Epithelial cell of esophagus (primary cell): ENCODE data around the gene PTPRE.

Experiments used
- DNase-seq: peaks from one replicate; pipeline ENCODE4 v3.0.0; 2010; ENCODE audit warnings: low read depth
- H3K4me3 ChIP-seq: 2 replicates; pipeline ENCODE4 v1.5.1; 2011; ENCODE audit warnings: mild to moderate bottlenecking, low read length, control low read depth
- CTCF ChIP-seq: IDR thresholded peaks from 2 replicates; pipeline ENCODE4 v1.5.1; 2011; ENCODE audit warnings: low read depth, mild to moderate bottlenecking, low read length, control low read depth, inconsistent platforms; ENCODE audit not compliant: insufficient read depth; ENCODE audit errors: missing control alignments

The PTPRE gene, protein sequence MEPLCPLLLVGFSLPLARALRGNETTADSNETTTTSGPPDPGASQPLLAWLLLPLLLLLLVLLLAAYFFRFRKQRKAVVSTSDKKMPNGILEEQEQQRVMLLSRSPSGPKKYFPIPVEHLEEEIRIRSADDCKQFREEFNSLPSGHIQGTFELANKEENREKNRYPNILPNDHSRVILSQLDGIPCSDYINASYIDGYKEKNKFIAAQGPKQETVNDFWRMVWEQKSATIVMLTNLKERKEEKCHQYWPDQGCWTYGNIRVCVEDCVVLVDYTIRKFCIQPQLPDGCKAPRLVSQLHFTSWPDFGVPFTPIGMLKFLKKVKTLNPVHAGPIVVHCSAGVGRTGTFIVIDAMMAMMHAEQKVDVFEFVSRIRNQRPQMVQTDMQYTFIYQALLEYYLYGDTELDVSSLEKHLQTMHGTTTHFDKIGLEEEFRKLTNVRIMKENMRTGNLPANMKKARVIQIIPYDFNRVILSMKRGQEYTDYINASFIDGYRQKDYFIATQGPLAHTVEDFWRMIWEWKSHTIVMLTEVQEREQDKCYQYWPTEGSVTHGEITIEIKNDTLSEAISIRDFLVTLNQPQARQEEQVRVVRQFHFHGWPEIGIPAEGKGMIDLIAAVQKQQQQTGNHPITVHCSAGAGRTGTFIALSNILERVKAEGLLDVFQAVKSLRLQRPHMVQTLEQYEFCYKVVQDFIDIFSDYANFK

GRCh38 chr10:127906548-127907377 lies at the start of gene PTPRE:
Gene PTPRE, plus strand, starts transcription at chr10:127907103. Its CDS starts 133,779 bp downstream, at chr10:128040882.
- DNase-seq, result peak; percentile 70
- TF ChIP-seq CTCF, result peak; percentile 29
- peak within 1 kb of the TSS; percentile 22 for H3K4me3 ChIP-seq

- no peak overlapping the region for H3K4me3 ChIP-seq
- TF ChIP-seq CTCF, result no peak
- DNase-seq, result no peak
Observed at GRCh38 chr10:127860592-127860991, 46.3 kb upstream of the PTPRE start.

- TF ChIP-seq CTCF, result no peak
- DNase-seq, result no peak
- no peak overlapping the region for H3K4me3 ChIP-seq
Observed at GRCh38 chr10:127863231-127863825, 43.6 kb upstream of the PTPRE start.

DNA sequence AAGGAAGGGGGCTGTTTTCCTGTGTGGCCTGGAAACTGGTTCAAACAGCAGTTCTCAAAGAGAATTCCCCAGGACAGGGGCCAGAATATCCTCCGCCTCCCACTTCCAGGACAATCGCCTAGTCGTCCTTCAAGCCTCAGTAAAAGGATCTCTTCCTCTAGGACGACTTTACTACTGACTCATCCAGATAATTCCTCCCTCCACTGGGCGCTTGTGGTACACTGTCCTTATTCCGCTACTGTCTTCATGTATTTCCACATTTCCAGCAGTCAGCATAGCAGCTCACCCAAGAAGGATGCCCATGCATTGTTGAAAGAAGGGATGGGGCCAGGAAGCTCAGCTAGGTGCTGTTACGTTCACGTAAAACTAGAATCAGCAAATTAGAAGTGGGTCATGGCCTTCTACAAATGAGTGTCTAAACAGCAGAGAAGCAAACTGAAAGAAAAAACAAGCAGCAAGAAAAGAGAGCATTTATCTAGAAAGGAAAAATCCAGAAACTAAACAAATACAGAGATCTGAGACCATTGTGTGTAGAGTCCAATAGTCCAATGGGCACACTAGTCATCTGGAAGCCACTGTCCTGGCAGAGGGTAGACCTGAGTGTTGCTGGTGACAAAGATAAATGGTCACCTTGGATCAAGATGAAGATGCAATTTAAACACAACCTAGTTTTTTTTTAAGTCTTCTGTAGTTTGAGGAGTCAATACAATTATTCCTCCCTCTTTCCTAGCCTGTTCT lies 40.5 kb upstream of the PTPRE start:
- no peak for DNase-seq
- no peak for TF ChIP-seq CTCF
- no peak overlapping the region for H3K4me3 ChIP-seq

GRCh38 chr10:127867805-127868204 lies 39.1 kb upstream of the PTPRE start:
- TF ChIP-seq CTCF, result no peak
- DNase-seq, result no peak
- H3K4me3 ChIP-seq, result no peak overlapping the region

DNA sequence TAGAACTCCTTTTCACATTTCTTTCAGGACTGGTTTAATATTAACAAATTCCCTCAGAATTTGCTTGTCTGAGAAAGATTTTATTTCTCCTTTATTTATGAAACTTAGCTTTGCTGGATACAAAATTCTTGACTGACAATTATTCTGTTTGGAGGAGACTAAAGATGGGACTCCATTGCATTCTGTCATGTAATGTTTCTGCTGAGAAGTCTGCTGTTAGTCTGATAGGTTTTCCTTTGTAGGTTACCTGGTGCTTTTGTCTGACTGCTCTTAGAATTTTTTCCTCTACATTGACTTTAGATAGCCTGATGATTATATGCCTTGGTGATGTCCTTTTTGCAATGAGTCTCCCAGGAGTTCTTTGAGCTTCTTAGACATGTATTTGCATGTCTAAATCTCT lies 37.6 kb upstream of the PTPRE start:
- no peak overlapping the region for H3K4me3 ChIP-seq
- TF ChIP-seq CTCF, result no peak
- DNase-seq, result peak; percentile 17
